ENCODE data around the gene ACSF2. TPM values are rescaled to one million over a fixed set of nuclear protein-coding genes. Genes with fewer than 3 reads are reported as not detected.

Gene ACSF2
- total RNA-seq, 1 experiment from 2014 or later = 12.2 TPM

DNA sequence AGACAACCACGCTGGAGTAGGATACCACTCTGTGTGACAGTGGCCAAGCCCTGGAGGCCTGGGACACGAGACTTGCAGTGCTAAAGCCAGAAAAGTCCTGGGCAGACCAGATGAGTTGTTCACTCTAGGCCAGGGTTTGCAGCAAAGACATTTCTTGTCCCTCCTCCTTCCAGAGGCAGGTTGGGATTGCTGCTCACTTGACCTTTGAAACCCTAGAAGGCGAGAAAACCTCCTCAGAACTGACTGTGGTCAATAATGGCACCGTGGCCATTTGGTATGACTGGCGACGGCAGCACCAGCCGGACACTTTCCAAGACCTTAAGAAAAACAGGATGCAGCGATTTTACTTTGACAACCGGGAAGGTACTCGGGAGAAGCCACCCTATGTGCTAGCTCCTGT, 96.7 kb downstream of the ACSF2 start:
- no peak overlapping the region for H3K4ac ChIP-seq (ENCODE audit: low read depth, low read length)
- TF ChIP-seq, protein P1, sequence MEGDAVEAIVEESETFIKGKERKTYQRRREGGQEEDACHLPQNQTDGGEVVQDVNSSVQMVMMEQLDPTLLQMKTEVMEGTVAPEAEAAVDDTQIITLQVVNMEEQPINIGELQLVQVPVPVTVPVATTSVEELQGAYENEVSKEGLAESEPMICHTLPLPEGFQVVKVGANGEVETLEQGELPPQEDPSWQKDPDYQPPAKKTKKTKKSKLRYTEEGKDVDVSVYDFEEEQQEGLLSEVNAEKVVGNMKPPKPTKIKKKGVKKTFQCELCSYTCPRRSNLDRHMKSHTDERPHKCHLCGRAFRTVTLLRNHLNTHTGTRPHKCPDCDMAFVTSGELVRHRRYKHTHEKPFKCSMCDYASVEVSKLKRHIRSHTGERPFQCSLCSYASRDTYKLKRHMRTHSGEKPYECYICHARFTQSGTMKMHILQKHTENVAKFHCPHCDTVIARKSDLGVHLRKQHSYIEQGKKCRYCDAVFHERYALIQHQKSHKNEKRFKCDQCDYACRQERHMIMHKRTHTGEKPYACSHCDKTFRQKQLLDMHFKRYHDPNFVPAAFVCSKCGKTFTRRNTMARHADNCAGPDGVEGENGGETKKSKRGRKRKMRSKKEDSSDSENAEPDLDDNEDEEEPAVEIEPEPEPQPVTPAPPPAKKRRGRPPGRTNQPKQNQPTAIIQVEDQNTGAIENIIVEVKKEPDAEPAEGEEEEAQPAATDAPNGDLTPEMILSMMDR (conservative IDR thresholded peaks at IDR 0.05) = no peak
- no peaks in the 10 kb centered on the region for H3K36me3 Mint-ChIP-seq (ENCODE audit: insufficient read depth in 1 of 3, low read depth in 3 of 3)
- H3K27me3 ChIP-seq (ENCODE audit: insufficient read depth, low read length) = no peaks in the 10 kb centered on the region
- H3K23ac ChIP-seq (ENCODE audit: insufficient read length, low read depth, low read length) = no peak overlapping the region
- H3K4me1 ChIP-seq (ENCODE audit: insufficient read depth, low read length) = no peaks in the 10 kb centered on the region
- no peak overlapping the region for H3K56ac ChIP-seq (ENCODE audit: insufficient read length, low read depth, low read length)
- no peak overlapping the region for H3K27ac Mint-ChIP-seq
- no peak overlapping the region for H2BK15ac ChIP-seq (ENCODE audit: low read depth, low read length)
- no peak overlapping the region for H4K91ac ChIP-seq (ENCODE audit: insufficient read length, low read depth, low read length)
- no peak overlapping the region for H3K9ac ChIP-seq (ENCODE audit: extremely low read depth, insufficient read length, low read length)
- H3K23me2 ChIP-seq (ENCODE audit: insufficient read length, low read depth, low read length, poor library complexity, severe bottlenecking) = no peaks in the 10 kb centered on the region
- H3K79me1 ChIP-seq (ENCODE audit: insufficient read depth, low read depth, low read length, poor library complexity, severe bottlenecking) = no peaks in the 10 kb centered on the region
- H3K27ac ChIP-seq (ENCODE audit: insufficient read length, low read depth, low read length) = no peak overlapping the region
- H3K27me3 Mint-ChIP-seq (ENCODE audit: low read depth) = no peaks in the 10 kb centered on the region
- H4K8ac ChIP-seq (replicated peaks; ENCODE audit: insufficient read length, low read depth, low read length) = no peak overlapping the region
- WGBS (ENCODE audit: extremely low coverage, insufficient read length, low lambda C conversion rate) = no CpG with 5 or more reads among the region's 10 CpGs
- no peak overlapping the region for H2BK12ac ChIP-seq (ENCODE audit: insufficient read length, low read depth, low read length)
- H3K4me2 ChIP-seq (ENCODE audit: insufficient read depth, insufficient read length, low read length) = no peak overlapping the region
- no peak overlapping the region for H2BK5ac ChIP-seq (ENCODE audit: insufficient read length, low read length)
- no peak overlapping the region for H3T11ph ChIP-seq (ENCODE audit: low read length)
- H3K79me2 ChIP-seq (ENCODE audit: insufficient read depth, low read length) = no peaks in the 10 kb centered on the region
- no peaks in the 10 kb centered on the region for H3K9me3 Mint-ChIP-seq
- H3K4me1 Mint-ChIP-seq = peaks cover 8 to 11% of the 10 kb centered on the region in 2 experiments; a peak in 3 of 4 replicates
- H4K20me1 ChIP-seq (ENCODE audit: control insufficient read depth, insufficient read depth, insufficient read length) = no peaks in the 10 kb centered on the region
- H3K9me3 ChIP-seq (ENCODE audit: control insufficient read depth, low read depth, low read length) = no peaks in the 10 kb centered on the region
- H2BK120ac ChIP-seq (ENCODE audit: low read depth, low read length, poor library complexity, severe bottlenecking) = no peak overlapping the region
- no peak overlapping the region for H3K18ac ChIP-seq (ENCODE audit: insufficient read length, low read depth, low read length)
- no peak overlapping the region for H3K14ac ChIP-seq (ENCODE audit: insufficient read depth, low read length)
- no peak overlapping the region for H2AFZ ChIP-seq (ENCODE audit: low read length)
- H2AK5ac ChIP-seq (ENCODE audit: insufficient read length, low read length) = no peak overlapping the region
- no peak overlapping the region for H4K5ac ChIP-seq (ENCODE audit: insufficient read length, low read depth, low read length)
- no peak overlapping the region for H3K4me3 Mint-ChIP-seq
- no peak for DNase-seq
- no peak overlapping the region for H2BK20ac ChIP-seq (ENCODE audit: low read depth, low read length, poor library complexity, severe bottlenecking)
